Gastroesophageal sphincter (tissue), 3 donors: ENCODE data around the gene FARS2.

Experiments used
- CTCF ChIP-seq, 4 experiments: fragments of 200-600 bp in 2 of 4; fragments of 450-650 bp in 2 of 4; sonication (generic) in 1 of 4; IDR thresholded peaks; one replicate each; pipeline ENCODE4 v1.5.1; 2017 to 2019; ENCODE audit warnings: antibody characterized with exemption in 4 of 4, mild to moderate bottlenecking in 2 of 4, moderate library complexity in 2 of 4
- POLR2A ChIP-seq, 2 donors: fragments of 450-650 bp; IDR thresholded peaks; one replicate each; pipeline ENCODE4 v1.6.1; 2017; ENCODE audit warnings: antibody characterized with exemption in 2 of 2, mild to moderate bottlenecking in 2 of 2, moderate library complexity in 1 of 2

DNA sequence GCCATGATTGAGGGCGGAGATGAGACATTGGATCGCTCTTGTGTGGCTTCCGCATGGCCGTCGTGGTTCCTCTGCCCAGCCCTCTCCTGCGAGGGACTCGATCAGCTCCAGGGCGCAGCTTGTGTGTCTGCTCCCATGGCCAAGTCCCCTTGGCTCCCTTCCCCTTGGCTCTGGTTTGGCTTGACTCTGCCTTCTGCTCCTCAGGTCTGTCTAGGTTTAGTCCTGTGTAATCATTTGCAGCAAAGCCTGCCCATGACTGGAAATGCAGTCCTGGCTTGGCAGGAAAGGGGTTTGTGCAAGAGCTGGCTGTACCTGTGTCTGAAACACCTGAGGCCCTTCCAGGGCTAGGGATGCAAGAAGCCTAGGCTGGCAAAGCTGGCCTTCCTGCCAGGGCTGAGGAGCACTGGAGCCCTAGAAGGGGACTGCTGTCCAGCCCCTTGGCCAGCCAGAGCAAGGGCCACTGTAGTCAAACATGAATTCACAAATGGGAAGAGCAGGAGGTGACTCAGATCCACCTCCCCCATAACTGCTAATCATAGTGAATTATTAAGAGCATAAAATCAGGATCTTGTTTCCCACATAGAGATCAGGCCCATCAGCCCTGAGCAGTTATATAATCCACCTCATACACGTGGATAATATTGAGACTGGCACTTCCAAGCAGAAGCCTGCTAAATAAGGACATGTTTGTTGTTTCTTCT lies 196.8 kb downstream of the FARS2 start:
- TF ChIP-seq CTCF (IDR thresholded peaks at IDR 0.05) (no peak), POLR2A (IDR thresholded peaks at IDR 0.05) (no peak)
